NCI-H2029 treated with DMSO at 0.1 percent for 48 hours (cell line): ENCODE measurements around the gene ITGAD.
"Not testable (repeated sequence)": the region's sequence is repeated elsewhere in the genome, so short reads cannot be mapped to it uniquely, and the experiment has no call there.

Experiments used
- DNase-seq: peaks from one replicate; lab custom pipeline; 2025; lab: John Stamatoyannopoulos, UW

ITGAD gene

DNA sequence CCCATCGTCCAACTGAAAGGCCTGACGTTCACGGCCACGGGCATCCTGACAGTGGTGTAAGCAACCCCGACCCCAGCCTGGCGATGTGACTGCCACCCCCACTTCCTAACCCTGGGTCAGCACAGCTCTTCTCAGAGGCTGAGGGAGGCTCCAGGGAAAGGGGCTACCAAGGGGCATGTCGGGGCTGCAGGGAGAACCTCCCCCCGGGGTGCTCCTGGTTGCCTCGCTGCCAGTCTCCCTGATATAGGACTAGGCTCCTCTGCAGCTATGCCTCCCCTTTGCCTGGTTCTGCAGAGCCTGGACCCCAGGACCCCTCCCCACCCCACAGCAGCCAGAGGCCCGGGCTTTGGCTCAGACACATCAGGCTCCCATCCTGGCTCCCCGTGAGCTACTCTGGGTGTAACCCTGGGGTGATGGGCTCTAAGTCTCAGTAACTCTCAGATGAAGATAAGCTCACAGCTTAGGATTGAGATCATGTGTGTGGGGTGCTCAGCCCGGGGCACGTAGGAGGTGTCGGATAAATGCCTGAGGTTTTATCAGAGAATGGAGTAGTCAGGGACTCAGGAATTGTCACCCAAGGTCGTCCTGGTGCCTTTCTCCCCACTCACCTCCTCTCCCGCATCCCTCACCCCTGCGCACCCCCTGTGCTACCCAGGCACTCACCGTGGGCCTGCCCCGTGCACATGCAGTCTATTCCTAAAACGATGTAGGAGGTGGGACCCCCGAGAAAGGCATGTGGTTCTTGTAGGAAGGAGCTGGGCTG lies 10.6 kb downstream of the ITGAD start:
- DNase-seq: no peak

DNA sequence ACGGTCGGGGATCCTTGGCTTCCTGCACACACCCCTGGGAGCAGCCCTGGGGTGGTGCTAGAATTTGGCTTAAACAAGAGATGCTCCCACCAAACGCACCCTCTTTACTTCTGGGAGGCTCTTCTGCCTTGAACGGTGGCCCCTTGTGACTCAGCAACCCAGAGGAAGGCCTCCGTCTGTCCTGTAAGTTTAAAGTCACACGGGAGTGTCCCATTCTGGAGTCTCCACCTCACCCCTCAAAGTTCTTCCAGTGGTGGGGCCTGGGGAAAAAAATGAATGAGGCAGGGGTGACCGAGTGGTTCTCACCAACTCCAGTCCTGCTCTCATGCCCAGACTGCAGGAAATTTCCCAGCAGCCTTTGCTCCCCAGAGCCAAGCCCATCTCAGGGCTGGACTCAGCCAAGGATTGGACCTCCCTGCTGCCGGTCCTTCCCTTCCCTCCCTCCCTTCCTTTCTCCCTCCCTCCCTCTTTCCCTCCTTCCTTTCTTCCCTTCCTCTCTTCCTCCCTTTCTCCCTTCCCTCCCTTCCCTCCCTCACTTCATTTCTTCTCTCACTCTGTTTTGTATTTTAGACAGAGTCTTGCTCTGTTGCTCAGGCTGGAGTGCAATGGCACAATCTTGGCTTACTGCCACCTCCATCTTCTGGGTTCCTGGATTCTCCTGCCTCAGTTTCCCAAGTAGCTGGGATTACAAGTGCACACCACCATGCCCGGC lies 11.4 kb downstream of the ITGAD start:
- no peak for DNase-seq

DNA sequence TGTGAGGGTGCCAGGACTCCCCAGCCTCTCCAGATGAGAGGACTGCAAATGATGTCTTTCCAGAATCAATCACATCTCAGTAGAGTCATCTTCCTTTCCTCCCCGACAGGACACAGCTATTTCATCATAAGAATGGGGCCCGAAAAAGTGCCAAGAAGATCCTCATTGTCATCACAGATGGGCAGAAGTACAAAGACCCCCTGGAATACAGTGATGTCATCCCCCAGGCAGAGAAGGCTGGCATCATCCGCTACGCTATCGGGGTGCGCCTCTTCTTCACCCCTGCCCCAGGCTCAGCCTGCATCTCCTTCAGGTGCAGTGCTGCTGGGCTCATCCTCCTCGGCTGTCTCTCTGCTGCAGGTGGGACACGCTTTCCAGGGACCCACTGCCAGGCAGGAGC lies 14.3 kb downstream of the ITGAD start:
- DNase-seq: no peak

DNA sequence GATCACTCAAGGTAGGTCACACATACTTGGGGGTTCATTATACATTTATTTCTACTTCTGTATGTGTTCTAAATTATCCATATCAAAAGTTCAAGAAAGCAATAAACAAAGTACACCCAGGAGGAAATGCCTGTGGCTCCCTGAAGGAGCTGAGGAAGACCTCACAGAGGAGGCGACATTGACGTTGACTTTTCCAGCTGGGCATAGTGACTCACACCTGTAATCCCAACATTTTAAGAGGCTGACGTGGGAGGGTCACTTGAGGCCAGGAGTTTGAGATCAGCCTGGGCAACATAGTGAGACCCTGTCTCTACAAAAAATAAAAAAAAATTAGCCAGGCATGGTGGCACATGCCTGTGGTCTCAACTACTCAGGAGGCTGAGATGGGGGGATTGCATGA lies 16.3 kb downstream of the ITGAD start:
- no peak for DNase-seq

DNA sequence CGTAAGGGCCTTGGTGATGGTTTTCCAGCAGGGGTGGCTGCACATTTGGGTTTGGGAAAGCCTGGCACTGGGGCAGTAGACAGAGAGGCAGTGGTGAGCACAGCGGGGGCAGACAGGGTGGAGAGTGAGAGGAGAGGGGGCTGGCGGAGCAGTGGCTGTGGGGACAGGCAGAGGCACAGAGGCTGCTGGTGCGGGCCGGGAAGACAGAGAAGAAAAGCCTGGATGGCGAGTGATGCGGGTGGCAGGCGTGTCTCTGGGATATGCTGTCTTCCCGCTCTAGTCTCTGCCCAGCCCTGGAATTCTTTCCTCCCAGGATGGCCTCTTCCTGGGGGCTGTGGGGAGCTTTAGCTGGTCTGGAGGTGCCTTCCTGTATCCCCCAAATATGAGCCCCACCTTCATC lies 16.9 kb downstream of the ITGAD start:
- no peak for DNase-seq

DNA sequence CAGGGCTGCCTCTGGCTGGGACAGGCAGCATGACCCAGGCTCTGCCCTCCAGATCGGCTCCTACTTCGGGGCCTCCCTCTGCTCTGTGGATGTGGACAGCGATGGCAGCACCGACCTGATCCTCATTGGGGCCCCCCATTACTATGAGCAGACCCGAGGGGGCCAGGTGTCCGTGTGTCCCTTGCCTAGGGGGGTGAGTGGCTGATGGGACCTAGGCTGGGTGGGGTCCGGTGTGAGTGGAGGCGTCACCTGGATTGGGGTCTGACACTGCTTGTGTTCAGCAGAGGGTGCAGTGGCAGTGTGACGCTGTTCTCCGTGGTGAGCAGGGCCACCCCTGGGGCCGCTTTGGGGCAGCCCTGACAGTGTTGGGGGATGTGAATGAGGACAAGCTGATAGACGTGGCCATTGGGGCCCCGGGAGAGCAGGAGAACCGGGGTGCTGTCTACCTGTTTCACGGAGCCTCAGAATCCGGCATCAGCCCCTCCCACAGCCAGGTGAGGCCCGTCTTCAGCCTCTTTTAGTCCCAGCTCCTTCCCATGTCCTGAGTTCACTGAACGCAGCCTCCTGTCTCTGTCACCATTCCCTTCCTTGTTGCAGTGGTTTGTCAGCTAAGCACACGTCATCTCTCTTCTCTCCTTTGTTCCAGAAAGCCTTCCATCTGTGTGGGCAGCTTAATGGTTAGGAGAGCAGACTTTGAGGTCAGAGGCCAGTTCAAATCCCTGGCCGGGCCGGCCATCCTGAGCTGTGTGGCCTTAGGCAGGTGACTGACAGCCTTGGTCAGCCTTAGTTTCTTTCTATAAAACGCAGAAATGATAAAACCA lies 18.1 kb downstream of the ITGAD start:
- no peak for DNase-seq

DNA sequence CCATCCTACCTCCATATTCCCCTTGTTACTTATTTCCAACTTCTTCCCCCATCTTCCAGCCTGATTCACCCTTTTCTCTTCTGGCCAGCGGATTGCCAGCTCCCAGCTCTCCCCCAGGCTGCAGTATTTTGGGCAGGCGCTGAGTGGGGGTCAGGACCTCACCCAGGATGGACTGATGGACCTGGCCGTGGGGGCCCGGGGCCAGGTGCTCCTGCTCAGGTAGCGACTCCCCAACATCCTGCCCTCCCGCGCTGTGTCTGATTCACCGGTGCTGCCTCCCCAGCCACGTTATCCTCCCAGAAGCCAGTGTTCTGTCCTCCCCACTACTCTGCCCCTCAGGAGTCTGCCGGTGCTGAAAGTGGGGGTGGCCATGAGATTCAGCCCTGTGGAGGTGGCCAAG lies 19.6 kb downstream of the ITGAD start:
- DNase-seq: no peak

DNA sequence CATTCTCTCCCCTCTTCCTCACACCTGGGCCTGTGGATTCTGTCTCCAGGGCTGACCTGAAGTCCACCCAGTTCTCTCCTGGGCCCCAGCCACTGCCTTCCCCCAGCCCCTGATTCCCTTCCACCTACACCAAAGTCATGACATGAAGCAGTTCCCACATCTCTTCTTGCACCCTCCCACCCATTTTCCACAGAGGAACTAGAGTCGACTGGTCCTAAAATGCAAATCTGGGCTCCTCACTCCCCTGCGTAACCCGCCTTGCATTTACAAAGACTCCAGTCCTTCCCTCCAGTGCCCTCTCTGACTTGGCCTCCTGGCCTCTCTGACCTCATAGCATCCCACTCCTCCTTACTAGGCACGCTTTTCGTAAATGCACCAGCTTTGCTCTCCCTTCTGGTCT lies 20.2 kb downstream of the ITGAD start:
- DNase-seq: no peak

DNA sequence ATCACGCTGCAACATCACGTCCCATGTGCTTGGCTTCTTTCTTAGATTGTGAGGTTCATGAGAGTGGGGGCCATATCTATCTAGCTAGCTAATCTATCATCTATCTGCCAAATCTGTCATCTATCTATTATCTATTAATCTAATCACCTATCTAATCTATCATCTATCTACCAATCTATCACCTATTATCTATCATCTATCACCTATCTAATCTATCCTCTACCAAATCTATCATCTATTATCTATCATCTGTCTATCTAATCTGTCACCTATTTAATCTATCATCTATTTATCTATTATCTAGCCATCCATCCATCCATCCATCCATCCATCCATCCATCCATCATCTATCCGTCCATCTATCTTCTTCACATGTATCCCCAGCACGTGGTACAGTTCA lies 20.8 kb downstream of the ITGAD start:
- DNase-seq: no peak

DNA sequence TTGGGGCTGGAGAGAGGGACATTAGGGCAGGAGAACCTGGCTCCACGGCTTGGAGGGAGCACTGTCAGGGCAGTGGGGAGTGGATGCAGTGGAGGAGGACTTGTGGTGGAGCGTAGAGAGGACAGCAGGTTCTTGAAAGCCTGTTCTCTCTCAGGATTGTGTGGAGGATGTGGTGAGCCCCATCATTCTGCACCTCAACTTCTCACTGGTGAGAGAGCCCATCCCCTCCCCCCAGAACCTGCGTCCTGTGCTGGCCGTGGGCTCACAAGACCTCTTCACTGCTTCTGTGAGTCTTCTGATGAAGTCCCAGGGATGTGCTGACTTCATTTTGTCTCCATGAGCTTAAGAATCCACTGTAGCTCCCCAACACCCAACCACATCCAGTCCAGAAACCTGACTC lies 21.6 kb downstream of the ITGAD start:
- no peak for DNase-seq

DNA sequence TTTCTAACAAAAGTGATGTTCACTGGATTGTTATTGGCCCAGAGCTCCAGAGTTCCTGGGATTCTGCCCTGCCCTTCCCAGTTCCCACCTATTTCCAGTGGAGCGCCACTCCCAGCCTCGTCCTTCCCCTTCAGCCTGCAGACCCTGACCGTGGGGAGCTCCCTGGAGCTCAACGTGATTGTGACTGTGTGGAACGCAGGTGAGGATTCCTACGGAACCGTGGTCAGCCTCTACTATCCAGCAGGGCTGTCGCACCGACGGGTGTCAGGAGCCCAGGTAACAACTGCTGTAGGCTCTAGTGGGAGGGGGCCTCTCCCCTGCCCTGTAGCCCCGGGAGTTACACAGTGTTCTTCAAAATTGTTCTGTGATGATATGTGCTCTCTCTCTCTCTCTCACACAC lies 23.2 kb downstream of the ITGAD start:
- no peak for DNase-seq

DNA sequence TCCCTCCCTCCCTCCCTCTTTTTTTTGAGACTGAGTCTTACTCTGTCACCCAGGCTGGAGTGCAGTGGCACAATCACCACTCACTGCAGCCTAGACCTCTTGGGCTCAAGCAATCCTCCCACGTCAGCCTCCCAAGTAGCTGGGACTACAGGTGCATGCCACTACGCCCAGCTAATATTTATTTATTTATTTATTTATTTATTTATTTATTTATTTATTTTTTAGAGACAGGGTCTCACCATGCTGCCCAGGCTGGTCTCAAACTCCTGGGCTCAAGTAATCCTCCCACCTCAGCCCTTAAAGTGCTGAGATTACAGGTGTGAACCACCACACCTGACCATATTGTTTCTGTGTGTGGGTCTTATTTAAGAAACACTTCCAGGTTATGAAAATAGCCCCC lies 23.9 kb downstream of the ITGAD start:
- not testable (repeated sequence) for DNase-seq

DNA sequence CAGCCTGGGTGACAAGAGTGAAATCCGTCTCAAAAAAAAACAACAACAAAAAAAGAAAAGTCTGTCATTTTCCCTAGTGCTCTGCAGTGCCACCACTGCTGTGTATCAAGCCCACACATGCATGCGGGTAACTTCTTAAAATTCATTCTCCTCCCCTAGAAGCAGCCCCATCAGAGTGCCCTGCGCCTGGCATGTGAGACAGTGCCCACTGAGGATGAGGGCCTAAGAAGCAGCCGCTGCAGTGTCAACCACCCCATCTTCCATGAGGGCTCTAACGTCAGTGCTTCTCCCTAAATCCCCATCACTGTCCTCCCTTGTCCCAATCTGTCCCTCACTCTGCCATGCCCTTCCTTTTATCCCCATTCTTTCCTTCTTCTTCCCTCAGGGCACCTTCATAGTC lies 24.8 kb downstream of the ITGAD start:
- DNase-seq: no peak

DNA sequence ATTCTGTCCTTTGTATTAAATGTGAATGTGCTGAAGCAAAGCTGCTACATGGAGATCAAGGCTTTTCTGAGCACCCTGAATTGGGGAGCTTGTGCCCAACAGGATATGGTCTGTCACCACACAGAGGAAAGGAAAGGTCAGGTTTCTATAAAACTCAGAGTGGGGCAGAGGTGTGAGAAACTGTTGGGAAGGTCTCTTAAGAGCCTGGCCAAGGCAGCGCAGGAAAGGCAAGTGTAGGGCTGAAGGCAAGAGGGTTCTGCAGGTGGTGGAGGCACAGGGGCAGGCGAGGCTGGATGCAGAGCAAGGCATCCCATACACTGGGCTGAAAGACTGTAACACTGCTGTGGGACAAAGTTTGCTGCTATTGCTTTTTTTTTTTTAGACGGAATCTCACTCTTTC lies 26.9 kb downstream of the ITGAD start:
- DNase-seq: no peak

DNA sequence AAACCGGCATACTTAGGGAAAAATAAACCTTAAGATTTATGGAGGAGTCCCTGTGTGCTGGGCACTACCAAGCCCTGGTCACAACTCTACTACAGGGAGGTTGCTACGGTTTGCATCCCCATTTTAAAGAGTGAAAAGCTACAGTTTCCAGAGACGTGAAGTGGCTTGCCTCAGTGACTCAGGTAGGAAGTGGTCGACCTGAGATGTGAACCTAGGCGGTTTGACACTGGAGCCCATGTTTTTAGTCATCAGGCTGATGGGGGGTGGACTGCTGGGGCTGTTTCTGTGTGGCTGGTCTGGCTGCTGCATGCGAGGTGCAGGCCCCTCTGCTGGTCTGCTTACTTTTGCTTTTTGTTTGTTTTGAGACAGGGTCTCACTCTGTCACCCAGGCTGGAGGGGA lies 28.5 kb downstream of the ITGAD start:
- DNase-seq: no peak

DNA sequence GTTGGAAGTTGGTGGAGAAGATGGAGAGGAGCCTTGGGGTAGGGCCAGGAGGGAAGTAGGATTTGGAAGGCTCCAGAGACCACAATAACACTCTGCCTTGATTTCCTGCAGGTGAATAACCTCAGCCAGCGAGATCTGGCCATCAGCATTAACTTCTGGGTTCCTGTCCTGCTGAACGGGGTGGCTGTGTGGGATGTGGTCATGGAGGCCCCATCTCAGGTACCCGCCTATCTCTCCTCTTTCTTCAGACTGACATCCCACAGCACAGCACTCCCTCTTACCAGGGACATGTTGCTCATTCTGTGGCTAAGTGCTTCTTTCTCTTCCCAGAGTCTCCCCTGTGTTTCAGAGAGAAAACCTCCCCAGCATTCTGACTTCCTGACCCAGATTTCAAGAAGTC lies 30.1 kb downstream of the ITGAD start:
- no peak for DNase-seq

DNA sequence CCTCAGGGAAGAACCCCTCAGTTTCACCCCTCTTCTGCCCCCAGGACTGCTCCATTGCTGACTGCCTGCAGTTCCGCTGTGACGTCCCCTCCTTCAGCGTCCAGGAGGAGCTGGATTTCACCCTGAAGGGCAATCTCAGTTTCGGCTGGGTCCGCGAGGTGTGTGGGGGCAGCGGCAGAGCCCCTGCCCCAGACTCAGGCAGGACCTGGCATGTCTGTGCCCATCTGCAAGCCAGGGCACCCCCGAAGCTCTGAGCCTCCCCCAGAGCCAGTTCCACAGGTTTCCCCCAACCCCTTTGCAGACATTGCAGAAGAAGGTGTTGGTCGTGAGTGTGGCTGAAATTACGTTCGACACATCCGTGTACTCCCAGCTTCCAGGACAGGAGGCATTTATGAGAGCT lies 30.7 kb downstream of the ITGAD start:
- DNase-seq: no peak

DNA sequence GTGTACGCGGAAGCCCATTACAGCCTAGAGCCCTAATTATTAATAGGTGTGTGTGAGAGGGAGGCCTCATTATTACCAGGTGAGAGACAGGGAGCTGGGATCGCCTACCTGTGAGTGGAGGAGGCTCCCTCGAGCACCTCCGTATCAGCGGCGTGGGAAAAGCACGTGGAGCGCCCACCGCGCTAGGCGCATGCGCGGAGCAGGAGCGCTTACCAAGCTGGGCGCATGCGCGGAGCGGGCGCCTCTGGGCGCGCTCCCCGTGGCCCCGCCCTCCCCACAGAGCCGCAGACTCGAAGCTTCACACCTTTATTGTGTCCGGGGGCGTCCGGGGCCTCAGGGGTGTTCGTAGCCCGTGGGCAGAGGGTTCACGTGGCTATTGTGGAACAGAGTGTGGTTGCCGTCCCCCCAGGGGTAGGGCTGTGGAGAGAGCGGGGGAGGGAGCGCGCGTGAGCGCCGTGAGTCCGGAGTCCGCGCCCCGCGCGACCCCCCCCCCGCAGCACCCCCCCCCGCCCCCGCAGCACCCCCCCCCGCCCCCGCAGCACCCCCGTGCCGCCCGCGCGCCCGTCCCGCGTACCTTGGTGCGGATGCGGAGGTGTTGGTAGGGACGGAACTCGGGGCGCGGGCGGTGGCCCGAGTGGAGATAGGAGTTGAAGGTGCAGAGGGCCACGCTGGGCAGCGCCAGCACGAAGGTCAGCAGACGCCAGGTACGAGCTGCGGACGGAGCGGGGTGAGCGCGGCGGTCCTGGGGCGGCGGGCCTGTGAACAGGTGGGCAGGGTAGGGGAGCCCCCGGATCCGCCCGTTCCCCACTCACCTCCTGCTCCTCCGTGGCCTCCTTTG lies 34.5 kb downstream of the ITGAD start:
- no peak for DNase-seq

DNA sequence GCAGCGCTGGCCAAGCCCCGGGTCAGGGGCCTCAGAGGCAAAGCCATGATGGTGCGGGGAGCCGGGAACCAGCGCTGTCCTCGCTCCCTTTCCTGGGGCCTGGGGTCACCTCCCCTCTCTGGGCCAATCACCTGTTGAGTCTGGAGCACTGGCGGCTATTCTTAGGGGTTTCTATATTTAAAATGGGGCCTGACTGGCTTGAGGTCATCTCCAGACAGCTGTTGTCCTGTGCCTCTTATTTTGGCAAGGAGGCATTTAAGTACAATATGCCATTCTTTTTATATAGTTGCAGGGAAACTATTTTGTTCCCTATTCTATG lies 35.1 kb downstream of the ITGAD start, which contains the start of gene COX6A2:
TSS of gene COX6A2 (minus strand) at position 82 of the 319 bp plus-strand sequence. CDS start at position 47, 35 bp downstream.
- DNase-seq: no peak

DNA sequence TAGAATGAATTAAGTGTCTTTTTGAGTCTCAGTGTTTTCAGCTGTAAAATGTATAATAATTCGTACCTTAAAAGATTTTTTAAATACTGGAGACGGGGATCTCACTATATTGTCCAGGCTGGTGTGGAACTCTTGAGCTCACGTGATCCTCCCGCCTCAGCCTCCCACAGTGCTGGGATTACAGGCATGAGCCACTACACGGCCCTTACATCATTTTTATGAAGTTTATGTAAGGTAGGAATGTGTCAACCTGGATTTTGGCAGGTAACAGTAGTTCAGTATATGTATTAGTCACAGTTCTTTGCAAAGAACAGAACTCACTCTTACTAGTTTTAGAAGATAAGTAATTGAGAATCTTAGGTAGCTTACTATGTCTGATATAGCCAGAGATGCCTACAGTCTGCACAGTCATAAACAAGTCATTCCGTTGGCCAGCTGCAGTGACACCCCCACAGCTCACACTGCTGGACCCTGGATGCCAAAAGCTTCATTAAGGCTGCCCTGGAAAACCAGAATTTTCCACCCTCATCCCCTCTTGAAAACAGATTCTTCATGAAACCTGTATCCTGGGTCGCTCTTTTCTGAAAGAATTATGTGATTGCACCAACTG lies 35.6 kb downstream of the ITGAD start:
- no peak for DNase-seq

DNA sequence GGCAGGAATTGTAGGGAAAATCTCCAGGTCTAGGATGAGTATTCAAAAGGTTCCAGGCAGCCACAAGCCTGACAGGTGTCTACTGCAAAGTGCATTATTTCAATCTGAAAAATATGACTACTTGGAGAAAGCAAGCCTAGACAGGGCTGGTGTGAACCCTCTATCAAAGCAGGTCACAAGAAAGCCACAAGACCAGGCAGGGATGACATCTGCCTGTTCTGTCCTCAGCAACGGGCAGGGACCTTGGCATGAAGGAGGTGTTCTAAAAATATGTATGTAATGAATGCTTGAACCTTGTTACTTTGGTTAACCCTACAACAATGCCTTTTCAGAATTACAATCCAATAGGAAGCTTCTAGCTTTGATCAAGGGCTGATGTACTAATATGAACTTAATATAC lies 36.2 kb downstream of the ITGAD start:
- no peak for DNase-seq

DNA sequence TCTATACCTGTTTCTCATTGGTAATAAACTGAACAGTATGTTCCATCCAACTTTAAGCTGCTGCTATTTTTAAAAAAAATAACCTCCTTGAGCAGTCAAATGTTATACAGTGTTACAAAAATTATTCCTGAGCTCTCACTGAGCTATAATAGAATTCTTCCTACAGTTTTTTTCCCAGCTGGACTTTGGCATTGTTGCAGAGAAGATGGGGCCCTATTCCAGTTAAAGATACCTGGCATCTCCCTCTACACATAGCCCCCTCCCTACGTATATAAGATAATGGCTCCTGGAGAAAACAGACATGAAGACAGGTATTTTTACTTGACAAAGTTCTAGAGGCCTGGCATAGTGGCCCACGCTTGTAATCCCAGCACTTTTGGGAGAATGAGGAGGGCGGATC lies 36.7 kb downstream of the ITGAD start:
- DNase-seq: no peak
